Caco-2 (cell line): ENCODE measurements around the gene HSPB6. TPM values are rescaled to one million over a fixed set of nuclear protein-coding genes. Genes with fewer than 3 reads are reported as not detected.
"Not testable (repeated sequence)": the region's sequence is repeated elsewhere in the genome, so short reads cannot be mapped to it uniquely, and the experiment has no call there.

Experiments
- BruUV-seq: library from RNA; stranded (reverse); fragments of 400-500 nt; replicated peaks from 2 replicates; lab custom pipeline; 2021; lab: Mats Ljungman, UMichigan
- CTCF ChIA-PET: fragments of 300-600 bp; sonication (Branson Sonifier 250); formaldehyde crosslinking; loops from one replicate; lab custom pipeline; 2022; ENCODE audit warnings: antibody characterized with exemption; lab: Charles Lee
- POLR2A ChIA-PET: fragments of 300-600 bp; sonication (Branson Sonifier 250); formaldehyde crosslinking; loops from one replicate; lab custom pipeline; 2022; ENCODE audit warnings: antibody characterized with exemption; lab: Charles Lee
- DNase-seq, 2 experiments: peaks; one replicate each; pipeline versions ENCODE4 v3.0.0 to v3.0.0-alpha.2; 2020 to 2022
- H3K27me3 ChIP-seq: replicated peaks from 2 replicates; pipeline ENCODE4 v1.6.0; 2011; ENCODE audit warnings: low read length; ENCODE audit not compliant: control insufficient read depth, insufficient read depth
- H3K36me3 ChIP-seq: 2 replicates; pipeline ENCODE4 v1.5.1; 2011; ENCODE audit warnings: low read length; ENCODE audit not compliant: control insufficient read depth, insufficient read depth
- H3K4me1 ChIP-seq: fragments of 250-450 bp; sonication (Bioruptor Pico); 2 replicates; pipeline ENCODE4 v1.5.1; 2020; ENCODE audit warnings: mild to moderate bottlenecking
- H3K4me3 ChIP-seq: 2 replicates; pipeline ENCODE4 v1.5.1; 2011; ENCODE audit warnings: low read depth, mild to moderate bottlenecking, control low read depth, low read length
- H3K9me3 ChIP-seq: fragments of 250-450 bp; sonication (Bioruptor Pico); 2 replicates; pipeline ENCODE4 v1.5.1; 2020; ENCODE audit warnings: mild to moderate bottlenecking, moderate library complexity
- H3K27ac Mint-ChIP-seq: one replicate; pipeline ENCODE4 v1.8.0; 2022; ENCODE audit warnings: mixed read lengths; ENCODE audit not compliant: unreplicated experiment
- H3K27me3 Mint-ChIP-seq: one replicate; pipeline ENCODE4 v1.8.0; 2022; ENCODE audit warnings: mixed read lengths; ENCODE audit not compliant: insufficient read depth, unreplicated experiment
- H3K36me3 Mint-ChIP-seq: one replicate; pipeline ENCODE4 v1.8.0; 2022; ENCODE audit warnings: mild to moderate bottlenecking, mixed read lengths; ENCODE audit not compliant: insufficient read depth, unreplicated experiment
- H3K4me1 Mint-ChIP-seq: one replicate; pipeline ENCODE4 v1.8.0; 2022; ENCODE audit warnings: low read depth, mixed read lengths; ENCODE audit not compliant: unreplicated experiment
- H3K4me3 Mint-ChIP-seq: one replicate; pipeline ENCODE4 v1.8.0; 2022; ENCODE audit warnings: mild to moderate bottlenecking, moderate library complexity, mixed read lengths; ENCODE audit not compliant: unreplicated experiment
- H3K9me3 Mint-ChIP-seq: one replicate; pipeline ENCODE4 v1.8.0; 2022; ENCODE audit warnings: mixed read lengths; ENCODE audit not compliant: unreplicated experiment
- CTCF ChIP-seq, 2 experiments: fragments of 200-600 bp in 1 of 2; IDR thresholded peaks; 1 replicate in 1 of 2; 2 replicates in 1 of 2; pipeline versions ENCODE4 v1.5.1 to v1.8.0; 2011 to 2022; ENCODE audit warnings: antibody characterized with exemption in 1 of 2, control low read depth in 1 of 2, inconsistent platforms in 1 of 2, low read depth in 1 of 2, low read length in 1 of 2, mild to moderate bottlenecking in 1 of 2, moderate library complexity in 1 of 2; ENCODE audit not compliant: insufficient read depth in 1 of 2, severe bottlenecking in 1 of 2, unreplicated experiment in 1 of 2
- intact Hi-C: fragments of 100-400 bp; cut with micrococcal nuclease; formaldehyde crosslinking; loops from one replicate; pipeline ENCODE4 v1.10.0; 2022; ENCODE audit not compliant: unreplicated experiment
- total RNA-seq: library from RNA; stranded (reverse); gene quantifications from 2 replicates; pipeline ENCODE4 v1.2.3, GENCODE V29; 2022

HSPB6 gene
- total RNA-seq, 1 experiment from 2014 or later = 0.48 TPM

GRCh38 chr19:35801828-35802227, 45.0 kb upstream of the HSPB6 start:
- no peaks in the 10 kb centered on the region for H3K36me3 Mint-ChIP-seq
- H3K9me3 ChIP-seq = no peaks in the 10 kb centered on the region
- H3K4me1 Mint-ChIP-seq = no peaks in the 10 kb centered on the region
- no peak for DNase-seq
- H3K4me1 ChIP-seq = no peaks in the 10 kb centered on the region
- no peak overlapping the region for H3K27ac Mint-ChIP-seq
- H3K36me3 ChIP-seq = no peaks in the 10 kb centered on the region
- H3K4me3 Mint-ChIP-seq = no peak overlapping the region
- no peak overlapping the region for H3K4me3 ChIP-seq
- no peaks in the 10 kb centered on the region for H3K27me3 ChIP-seq
- ChIA-PET POLR2A (no interaction called here), CTCF (no interaction called here)
- no peak for TF ChIP-seq CTCF (IDR thresholded peaks at IDR 0.05; ENCODE audit: insufficient read depth in 1 of 2, low read depth in 1 of 2, low read length in 1 of 2, severe bottlenecking in 1 of 2, unreplicated experiment in 1 of 2)
- no TSS peak for BruUV-seq
- intact Hi-C loops = no loop called here
- H3K9me3 Mint-ChIP-seq = no peaks in the 10 kb centered on the region
- H3K27me3 Mint-ChIP-seq = peaks cover 10% of the 10 kb centered on the region

GRCh38 chr19:35797663-35798062, 40.8 kb upstream of the HSPB6 start:
- no peaks in the 10 kb centered on the region for H3K4me1 Mint-ChIP-seq
- Histone ChIP-seq H3K4me1 (no peaks in the 10 kb centered on the region), H3K4me3 (no peak overlapping the region), H3K9me3 (no peaks in the 10 kb centered on the region), H3K36me3 (no peaks in the 10 kb centered on the region), H3K27me3 (no peaks in the 10 kb centered on the region)
- ChIA-PET CTCF (interaction anchor here (0.6 kb wide), 1 partner anchor 22 kb away, joined by 3 read pairs; no protein-coding TSS in a partner anchor), POLR2A (no interaction called here)
- intact Hi-C loops = no loop called here
- BruUV-seq = no TSS peak
- H3K9me3 Mint-ChIP-seq = no peaks in the 10 kb centered on the region
- TF ChIP-seq CTCF (IDR thresholded peaks at IDR 0.05; ENCODE audit: insufficient read depth in 1 of 2, low read depth in 1 of 2, low read length in 1 of 2, severe bottlenecking in 1 of 2, unreplicated experiment in 1 of 2) = no peak
- DNase-seq = no peak
- no peak overlapping the region for H3K27ac Mint-ChIP-seq
- H3K36me3 Mint-ChIP-seq = peaks cover 5% of the 10 kb centered on the region
- peaks cover 10% of the 10 kb centered on the region for H3K27me3 Mint-ChIP-seq
- no peak overlapping the region for H3K4me3 Mint-ChIP-seq

GRCh38 chr19:35796645-35797542, 40.1 kb upstream of the HSPB6 start:
- Histone ChIP-seq H3K9me3 (no peaks in the 10 kb centered on the region), H3K4me3 (no peak overlapping the region), H3K4me1 (no peaks in the 10 kb centered on the region), H3K27me3 (no peaks in the 10 kb centered on the region), H3K36me3 (no peaks in the 10 kb centered on the region)
- no peaks in the 10 kb centered on the region for H3K9me3 Mint-ChIP-seq
- POLR2A ChIA-PET = no interaction called here
- peaks cover 5% of the 10 kb centered on the region for H3K36me3 Mint-ChIP-seq
- CTCF ChIA-PET = interaction anchor here (0.6 kb wide), 1 partner anchor 30 kb away, joined by 4 read pairs; no protein-coding TSS in a partner anchor
- no peak for TF ChIP-seq CTCF (IDR thresholded peaks at IDR 0.05; ENCODE audit: insufficient read depth in 1 of 2, low read depth in 1 of 2, low read length in 1 of 2, severe bottlenecking in 1 of 2, unreplicated experiment in 1 of 2)
- peaks cover 11% of the 10 kb centered on the region for H3K27me3 Mint-ChIP-seq
- no TSS peak for BruUV-seq
- H3K4me1 Mint-ChIP-seq = no peaks in the 10 kb centered on the region
- no peak overlapping the region for H3K27ac Mint-ChIP-seq
- no peak overlapping the region for H3K4me3 Mint-ChIP-seq
- DNase-seq = no peak
- intact Hi-C loops = no loop called here

GRCh38 chr19:35795564-35795963, 38.7 kb upstream of the HSPB6 start:
- BruUV-seq, H3K4me1 Mint-ChIP-seq, intact Hi-C loops, H3K4me1 ChIP-seq, H3K36me3 Mint-ChIP-seq, H3K4me3 ChIP-seq, H3K27me3 ChIP-seq, H3K9me3 Mint-ChIP-seq, H3K4me3 Mint-ChIP-seq, CTCF ChIA-PET, H3K36me3 ChIP-seq, H3K27me3 Mint-ChIP-seq, H3K9me3 ChIP-seq, POLR2A ChIA-PET, DNase-seq, H3K27ac Mint-ChIP-seq: not testable (repeated sequence)
